Activated gamma-delta T cell treated with Interleukin-2 at 50 U/mL for 16 hours (primary cell): ENCODE measurements around the gene OR6Q1.

Source experiments
- DNase-seq: peaks from one replicate; pipeline ENCODE4 v3.0.0-alpha.2; 2020

Gene OR6Q1

GRCh38 chr11:58058276-58059006, 27.7 kb downstream of the OR6Q1 start:
- no peak for DNase-seq

- DNase-seq: no peak
Measured at GRCh38 chr11:58059007-58059350, 28.2 kb downstream of the OR6Q1 start.

- no peak for DNase-seq
Measured at GRCh38 chr11:58060535-58060934, 29.8 kb downstream of the OR6Q1 start.

DNA sequence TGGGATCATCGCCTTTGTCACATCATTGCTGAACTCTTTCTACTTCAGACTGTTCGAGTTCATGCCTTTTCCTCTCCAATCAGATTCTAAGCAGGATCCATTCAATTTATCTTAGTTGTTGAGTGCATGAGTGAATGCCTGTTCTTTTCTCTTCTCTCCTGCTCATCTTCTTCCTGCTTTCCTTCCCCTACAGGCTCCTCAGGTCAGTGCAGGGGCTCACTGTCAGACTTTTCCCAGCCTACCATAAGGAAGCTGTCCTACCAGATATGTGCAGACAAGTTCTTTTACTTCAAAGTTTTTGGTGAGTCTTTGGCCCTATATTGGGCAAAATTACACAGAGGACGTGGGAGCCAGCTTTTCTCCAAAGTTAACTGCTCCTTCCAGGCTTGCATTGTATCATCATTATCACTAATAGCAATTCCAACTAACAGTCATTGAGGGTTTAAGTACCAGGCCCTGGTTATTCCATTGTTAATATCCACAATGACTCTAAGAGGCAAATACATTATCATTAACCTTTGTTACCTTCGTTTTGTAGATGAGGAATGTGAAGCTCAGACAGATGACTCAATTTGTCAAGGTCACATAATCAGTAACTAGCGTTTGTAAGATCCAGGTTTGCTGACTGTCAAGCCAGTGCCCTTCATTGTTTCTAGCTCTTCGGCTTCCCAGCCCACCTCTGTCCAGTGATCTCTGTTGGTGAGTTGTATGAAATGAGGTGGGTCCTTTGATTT, 30.4 kb downstream of the OR6Q1 start:
- DNase-seq: no peak

- DNase-seq: no peak
Measured at GRCh38 chr11:58061813-58062212, 31.1 kb downstream of the OR6Q1 start.

GRCh38 chr11:58067685-58068084, 36.9 kb downstream of the OR6Q1 start:
- DNase-seq: no peak

DNA sequence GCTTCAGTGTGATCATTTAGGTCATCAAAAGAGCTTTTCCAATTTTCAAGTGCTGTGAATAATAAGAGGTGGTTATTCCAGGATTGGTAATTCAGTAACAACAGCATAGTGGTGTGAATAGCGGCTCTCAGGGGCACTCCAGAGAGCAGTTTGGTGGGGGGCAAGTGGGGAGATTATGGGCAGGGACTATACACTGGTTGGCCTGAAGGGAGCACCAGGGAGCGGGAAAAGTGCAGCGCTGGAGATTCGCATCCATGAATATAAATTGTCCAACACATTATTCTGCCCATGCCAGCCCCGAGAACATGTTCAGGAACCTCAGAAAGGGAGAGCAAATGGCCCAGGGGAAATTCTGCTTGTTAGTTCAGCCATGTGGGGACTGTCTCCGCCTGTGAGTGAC, 37.9 kb downstream of the OR6Q1 start:
- no peak for DNase-seq

- no peak for DNase-seq
Measured at GRCh38 chr11:58070585-58070984, 39.8 kb downstream of the OR6Q1 start.

- no peak for DNase-seq
Measured at GRCh38 chr11:58075781-58076180, 45.0 kb downstream of the OR6Q1 start.
